ENCODE measurements around the gene PIP4K2B. TPM values are rescaled to one million over a fixed set of nuclear protein-coding genes. Genes with fewer than 3 reads are reported as not detected.

Gene PIP4K2B
- total and polyA plus RNA-seq, 2 donors from 2014 or later = 15.3 to 41.2 TPM

DNA sequence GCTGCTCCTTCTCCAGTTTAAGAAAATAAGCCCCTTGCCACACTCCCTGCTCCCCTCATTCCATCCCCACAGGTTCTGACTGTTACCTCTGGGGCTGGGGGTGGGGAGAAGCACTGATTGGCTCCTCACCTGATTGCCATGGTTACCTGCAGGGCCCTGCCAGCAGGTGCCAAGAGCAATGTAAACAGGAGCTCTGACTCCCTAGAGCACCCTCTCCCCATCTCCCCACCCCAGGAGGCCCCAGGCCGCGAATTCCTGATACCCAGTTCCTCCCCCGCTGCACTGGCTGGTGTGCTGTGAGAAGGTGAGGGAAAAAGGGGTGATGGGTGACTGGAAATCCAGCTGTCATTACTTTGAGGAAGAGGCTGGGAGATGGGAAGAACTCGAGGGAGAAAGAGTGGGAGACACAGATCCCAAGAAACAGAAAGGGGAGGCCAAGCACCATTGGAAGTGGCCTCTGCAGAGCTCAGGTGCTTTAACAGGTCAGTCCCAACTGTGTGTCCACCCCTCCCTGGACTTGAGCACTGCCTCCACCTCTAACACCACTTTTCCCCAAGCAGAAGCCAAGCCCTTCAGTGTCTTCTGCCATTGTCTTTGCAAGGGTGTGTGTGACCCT lies 55.7 kb downstream of the PIP4K2B start:
- Histone ChIP-seq H3K9me3 (ENCODE audit: control insufficient read depth in 2 of 3, insufficient read depth in 1 of 3, low read length in 3 of 3) (no peaks in the 10 kb centered on the region), H3K36me3 (ENCODE audit: control insufficient read depth in 2 of 3, insufficient read depth in 3 of 3, low read length in 3 of 3) (peaks cover 0 to 16% (median 7%) of the 10 kb centered on the region in 3 donors), H3K4me1 (ENCODE audit: control insufficient read depth in 2 of 3, insufficient read depth in 2 of 3, low read depth in 1 of 3, low read length in 3 of 3) (peaks cover 0 to 36% (median 26%) of the 10 kb centered on the region in 3 donors), H3K27ac (ENCODE audit: low read depth in 2 of 2, low read length in 2 of 2) (no peak overlapping the region), H3K27me3 (ENCODE audit: control insufficient read depth, insufficient read depth, low read length) (no peaks in the 10 kb centered on the region), H3K4me3 (ENCODE audit: low read length in 3 of 3) (no peak overlapping the region), H3K9ac (ENCODE audit: low read length in 3 of 3) (no peak overlapping the region)
- FAIRE-seq (no peak), DNase-seq (peak in 4 of 5 donors; percentile 44 to 64 (median 54))
- no peak for TF ChIP-seq CTCF (IDR thresholded peaks at IDR 0.05; ENCODE audit: borderline replicate concordance, extremely low read depth, insufficient read depth)
- intact Hi-C loops (cut with DNase I) = no loop called here

- Histone ChIP-seq H3K9ac (ENCODE audit: low read length in 3 of 3) (peak overlapping the region in 1 of 3 donors; percentile 46), H3K4me3 (ENCODE audit: low read length in 3 of 3) (no peak overlapping the region), H3K36me3 (ENCODE audit: control insufficient read depth in 2 of 3, insufficient read depth in 3 of 3, low read length in 3 of 3) (peaks cover 0 to 24% (median 14%) of the 10 kb centered on the region in 3 donors), H3K27ac (ENCODE audit: low read depth in 2 of 2, low read length in 2 of 2) (peak overlapping the region in 1 of 2 donors; percentile 74), H3K27me3 (ENCODE audit: control insufficient read depth, insufficient read depth, low read length) (no peaks in the 10 kb centered on the region), H3K9me3 (ENCODE audit: control insufficient read depth in 2 of 3, insufficient read depth in 1 of 3, low read length in 3 of 3) (no peaks in the 10 kb centered on the region), H3K4me1 (ENCODE audit: control insufficient read depth in 2 of 3, insufficient read depth in 2 of 3, low read depth in 1 of 3, low read length in 3 of 3) (peaks cover 0 to 34% (median 26%) of the 10 kb centered on the region in 3 donors)
- peak in 4 of 5 donors; percentile 66 to 94 (median 74) for DNase-seq
- no peak for FAIRE-seq
- intact Hi-C loops (cut with DNase I) = no loop called here
- TF ChIP-seq CTCF (IDR thresholded peaks at IDR 0.05; ENCODE audit: borderline replicate concordance, extremely low read depth, insufficient read depth) = no peak
Observed at GRCh38 chr17:38742411-38743308, 56.7 kb downstream of the PIP4K2B start.

DNA sequence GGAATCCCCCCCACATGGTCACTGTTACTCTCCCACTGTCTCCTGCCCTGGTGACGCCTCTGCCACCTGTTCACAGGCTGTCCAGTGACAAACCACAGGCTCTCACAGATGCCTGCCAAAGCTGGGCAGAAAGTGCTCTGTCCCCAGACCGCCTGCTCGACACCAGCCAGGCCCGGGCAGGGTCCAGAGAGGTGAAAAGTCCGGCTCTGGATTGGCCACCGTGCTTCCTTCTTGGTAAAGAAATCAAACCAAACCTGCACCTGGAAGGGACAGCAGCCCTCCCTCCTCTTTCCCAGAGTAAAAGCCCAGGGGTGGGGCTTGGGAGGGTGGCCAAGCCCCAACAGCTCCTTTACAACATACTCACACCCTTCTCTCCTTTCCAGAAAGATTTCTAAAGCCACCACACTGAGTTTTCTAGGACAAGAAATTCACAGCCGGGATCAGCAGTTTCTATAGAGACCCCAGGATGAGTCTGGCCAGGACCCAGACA lies 57.4 kb downstream of the PIP4K2B start:
- no peaks in the 10 kb centered on the region for H3K27me3 ChIP-seq (ENCODE audit: control insufficient read depth, insufficient read depth, low read length)
- TF ChIP-seq CTCF (IDR thresholded peaks at IDR 0.05; ENCODE audit: borderline replicate concordance, extremely low read depth, insufficient read depth) = no peak
- peak in 2 of 5 donors; percentile 43 to 50 for DNase-seq
- peak overlapping the region in 1 of 2 donors; percentile 74 for H3K27ac ChIP-seq (ENCODE audit: low read depth in 2 of 2, low read length in 2 of 2)
- no peak for FAIRE-seq
- peaks cover 0 to 34% (median 26%) of the 10 kb centered on the region in 3 donors for H3K4me1 ChIP-seq (ENCODE audit: control insufficient read depth in 2 of 3, insufficient read depth in 2 of 3, low read depth in 1 of 3, low read length in 3 of 3)
- H3K9me3 ChIP-seq (ENCODE audit: control insufficient read depth in 2 of 3, insufficient read depth in 1 of 3, low read length in 3 of 3) = no peaks in the 10 kb centered on the region
- peaks cover 0 to 28% (median 19%) of the 10 kb centered on the region in 3 donors for H3K36me3 ChIP-seq (ENCODE audit: control insufficient read depth in 2 of 3, insufficient read depth in 3 of 3, low read length in 3 of 3)
- intact Hi-C loops (cut with DNase I) = no loop called here
- peak overlapping the region in 1 of 3 donors; percentile 3 for H3K4me3 ChIP-seq (ENCODE audit: low read length in 3 of 3)
- H3K9ac ChIP-seq (ENCODE audit: low read length in 3 of 3) = no peak overlapping the region

Data from kidney (tissue), 14 donors.